Pancreas (tissue), 10 donors: ENCODE measurements around the gene SPACA4. TPM values are rescaled to one million over a fixed set of nuclear protein-coding genes. Genes with fewer than 3 reads are reported as not detected.

Experiments
- ATAC-seq, 4 donors: fragments of 200-7000 bp; cut with Tn5 transposase; one replicate each; pipeline versions ENCODE4 v1.8.0 to v1.9.1; 2020; ENCODE audit warnings: mild to moderate bottlenecking in 4 of 4, moderate library complexity in 4 of 4
- DNase-seq, 6 donors: peaks; one replicate each; pipeline ENCODE4 v3.0.0-alpha.2; 2020
- FAIRE-seq: peaks from 2 replicates; lab custom pipeline; 2012; peaks lifted over from hg19 to GRCh38; lab: Jason Lieb, UNC
- H3K27ac ChIP-seq, 4 donors: fragments of 200-600 bp; sonication (generic); 1 replicate in 3 of 4; 2 replicates in 1 of 4; pipeline versions ENCODE4 v1.5.0 to v1.8.0; 2020
- H3K27me3 ChIP-seq, 4 donors: fragments of 200-600 bp; one replicate each; pipeline ENCODE4 v1.8.0; 2021
- H3K36me3 ChIP-seq, 3 donors: fragments of 200-600 bp; sonication (generic) in 1 of 3; one replicate each; pipeline versions ENCODE4 v1.5.0 to v1.8.0; 2020 to 2021
- H3K4me1 ChIP-seq, 3 donors: fragments of 200-600 bp; one replicate each; pipeline ENCODE4 v1.8.0; 2021
- H3K4me3 ChIP-seq, 4 donors: fragments of 200-600 bp; sonication (generic) in 2 of 4; one replicate each; pipeline versions ENCODE4 v1.5.0 to v1.8.0; 2020 to 2021
- H3K9me3 ChIP-seq, 4 donors: fragments of 200-600 bp; one replicate each; pipeline ENCODE4 v1.8.0; 2021
- WGBS, 2 donors: extraction: QIAGEN DNeasy Blood & Tissue Kit; methylation state at CpG; one replicate each; pipeline ENCODE4 v1.1.7; 2013; 5-methylcytosine and 5-hydroxymethylcytosine counted together
- intact Hi-C, 3 donors: fragments of 100-400 bp; cut with DNase I; formaldehyde crosslinking; loops; one replicate each; pipeline versions ENCODE4 v1.11.1 to v1.14.2; 2022
- polyA plus RNA-seq, 2 donors: library from polyadenylated mRNA; stranded (reverse); fragments of 200-250 nt; gene quantifications; one replicate each; pipeline ENCODE4 v1.2.3, GENCODE V29; 2013
- total RNA-seq, 6 donors: library from RNA; stranded (reverse); fragmentation: NEBNext Ultra II Directional in 4 of 6; extraction: Animal tissue kit (Norgen Biotek cat#: 25700) in 4 of 6; gene quantifications; one replicate each; pipeline versions ENCODE4 v1.2.1 to v1.2.4, GENCODE V29; 2021 to 2023
- TF ChIP-seq, protein P1 (sequence below), 4 donors: fragments of 200-600 bp; sonication (generic) in 3 of 4; IDR thresholded peaks; one replicate each; pipeline versions ENCODE4 v1.5.0 to v1.8.0; 2021; ENCODE audit warnings: antibody characterized with exemption in 4 of 4
- donor health status: healthy with polysubstance abuse.
- donor health status: DM: no; HTN: no; CAD: no; lungs with moderate emphysema.
- donor health status: DM: no; HTN: no; CAD: no.
- donor health status: control.
- donor health status: control.
- donor health status: Bipolar disorder and iron deficiency.
- donor health status: DM: yes; HTN: yes; CAD: no.
- donor health status: DM: no; HTN: no; CAD: no.
- donor health status: DM: no; HTN: no; CAD: no.
- donor health status: DM: yes; HTN: yes; CAD: no.

Gene SPACA4
- total and polyA plus RNA-seq, 8 donors = 0.12 TPM; not detected in 7

GRCh38 chr19:48633148-48634035 is 26.9 kb downstream of the SPACA4 start:
- H3K27ac ChIP-seq = peak overlapping the region; percentile 90 to 97 (median 92)
- intact Hi-C loops = no loop called here
- no peak for FAIRE-seq
- peaks cover 14 to 20% (median 19%) of the 10 kb centered on the region in 3 donors for H3K4me1 ChIP-seq
- TF ChIP-seq, protein P1, sequence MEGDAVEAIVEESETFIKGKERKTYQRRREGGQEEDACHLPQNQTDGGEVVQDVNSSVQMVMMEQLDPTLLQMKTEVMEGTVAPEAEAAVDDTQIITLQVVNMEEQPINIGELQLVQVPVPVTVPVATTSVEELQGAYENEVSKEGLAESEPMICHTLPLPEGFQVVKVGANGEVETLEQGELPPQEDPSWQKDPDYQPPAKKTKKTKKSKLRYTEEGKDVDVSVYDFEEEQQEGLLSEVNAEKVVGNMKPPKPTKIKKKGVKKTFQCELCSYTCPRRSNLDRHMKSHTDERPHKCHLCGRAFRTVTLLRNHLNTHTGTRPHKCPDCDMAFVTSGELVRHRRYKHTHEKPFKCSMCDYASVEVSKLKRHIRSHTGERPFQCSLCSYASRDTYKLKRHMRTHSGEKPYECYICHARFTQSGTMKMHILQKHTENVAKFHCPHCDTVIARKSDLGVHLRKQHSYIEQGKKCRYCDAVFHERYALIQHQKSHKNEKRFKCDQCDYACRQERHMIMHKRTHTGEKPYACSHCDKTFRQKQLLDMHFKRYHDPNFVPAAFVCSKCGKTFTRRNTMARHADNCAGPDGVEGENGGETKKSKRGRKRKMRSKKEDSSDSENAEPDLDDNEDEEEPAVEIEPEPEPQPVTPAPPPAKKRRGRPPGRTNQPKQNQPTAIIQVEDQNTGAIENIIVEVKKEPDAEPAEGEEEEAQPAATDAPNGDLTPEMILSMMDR (IDR thresholded peaks at IDR 0.05) = no peak
- 51 to 57% methylated on average over 22 of the region's 22 CpGs for WGBS, 2 donors
- no peak for ATAC-seq
- peak in 2 of 6 donors; percentile 47 to 58 for DNase-seq
- peaks cover 0 to 11% (median 0%) of the 10 kb centered on the region in 3 donors for H3K36me3 ChIP-seq
- peak overlapping the region in 2 of 4 donors; percentile 75 to 84 for H3K4me3 ChIP-seq
- no peaks in the 10 kb centered on the region for H3K9me3 ChIP-seq
- no peaks in the 10 kb centered on the region for H3K27me3 ChIP-seq

GRCh38 chr19:48634036-48634342 is 27.4 kb downstream of the SPACA4 start:
- Histone ChIP-seq H3K4me3 (peak overlapping the region in 2 of 4 donors; percentile 75 to 84), H3K27me3 (no peaks in the 10 kb centered on the region), H3K9me3 (no peaks in the 10 kb centered on the region), H3K27ac (peak overlapping the region; percentile 90 to 97 (median 92)), H3K36me3 (peaks cover 0 to 11% (median 0%) of the 10 kb centered on the region in 3 donors), H3K4me1 (peaks cover 18 to 24% (median 21%) of the 10 kb centered on the region in 3 donors)
- ATAC-seq (no peak), FAIRE-seq (no peak), DNase-seq (no peak)
- intact Hi-C loops = no loop called here
- TF ChIP-seq, protein P1 (IDR thresholded peaks at IDR 0.05) = no peak
- 19 to 23% methylated on average over 7 of the region's 7 CpGs for WGBS, 2 donors

GRCh38 chr19:48634424-48635262 is 28.1 kb downstream of the SPACA4 start:
- peak overlapping the region; percentile 90 to 97 (median 92) for H3K27ac ChIP-seq
- FAIRE-seq = peak; percentile 17
- peak overlapping the region in 3 of 4 donors; percentile 33 to 84 (median 75) for H3K4me3 ChIP-seq
- intact Hi-C loops = no loop called here
- H3K36me3 ChIP-seq = peaks cover 0 to 11% (median 0%) of the 10 kb centered on the region in 3 donors
- peak; percentile 52 to 67 (median 61) for ATAC-seq
- H3K27me3 ChIP-seq = no peaks in the 10 kb centered on the region
- H3K9me3 ChIP-seq = no peaks in the 10 kb centered on the region
- H3K4me1 ChIP-seq = peaks cover 18 to 24% (median 21%) of the 10 kb centered on the region in 3 donors
- 4% methylated on average over 33 to 37 of the region's 37 CpGs for whole genome bisulfite sequencing, 2 donors
- TF ChIP-seq, protein P1 (IDR thresholded peaks at IDR 0.05) = no peak
- DNase-seq = peak; percentile 96 to 99 (median 98)

- peak; percentile 66 to 91 (median 82) for DNase-seq
- 1 to 4% methylated on average over 36 to 67 of the region's 67 CpGs for WGBS, 2 donors
- TF ChIP-seq, protein P1 (IDR thresholded peaks at IDR 0.05) = no peak
- Histone ChIP-seq H3K9me3 (no peaks in the 10 kb centered on the region), H3K4me1 (peaks cover 18 to 24% (median 21%) of the 10 kb centered on the region in 3 donors), H3K27me3 (no peaks in the 10 kb centered on the region), H3K4me3 (peak overlapping the region; percentile 33 to 84 (median 68)), H3K27ac (peak overlapping the region; percentile 90 to 97 (median 92)), H3K36me3 (peaks cover 0 to 9% (median 0%) of the 10 kb centered on the region in 3 donors)
- FAIRE-seq = no peak
- intact Hi-C loops = no loop called here
- ATAC-seq = peak; percentile 48 to 63 (median 54)
Observed at GRCh38 chr19:48635263-48635965, 28.9 kb downstream of the SPACA4 start.
